Upper lobe of right lung (tissue), 1 donor: Measurements from ENCODE around the gene CNTNAP2. TPM values are rescaled to one million over a fixed set of nuclear protein-coding genes. Genes with fewer than 3 reads are reported as not detected.

Experiments used
- ATAC-seq: fragments of 200-7000 bp; cut with Tn5 transposase; one replicate; pipeline ENCODE4 v1.9.1; 2020; ENCODE audit warnings: mild to moderate bottlenecking, moderate library complexity
- DNase-seq: peaks from one replicate; pipeline ENCODE4 v3.0.0-alpha.2; 2020
- H3K27ac ChIP-seq: fragments of 200-600 bp; one replicate; pipeline ENCODE4 v1.8.0; 2022
- H3K27me3 ChIP-seq: fragments of 200-600 bp; one replicate; pipeline ENCODE4 v1.8.0; 2022; ENCODE audit warnings: mild to moderate bottlenecking
- H3K36me3 ChIP-seq: fragments of 200-600 bp; one replicate; pipeline ENCODE4 v1.8.0; 2022
- H3K4me1 ChIP-seq: fragments of 200-600 bp; one replicate; pipeline ENCODE4 v1.8.0; 2022
- H3K4me3 ChIP-seq: fragments of 200-600 bp; one replicate; pipeline ENCODE4 v1.8.0; 2022; ENCODE audit warnings: mild to moderate bottlenecking
- H3K9me3 ChIP-seq: fragments of 200-600 bp; one replicate; pipeline ENCODE4 v1.8.0; 2022
- CTCF ChIP-seq: fragments of 200-600 bp; IDR thresholded peaks from one replicate; pipeline ENCODE4 v1.8.0; 2022; ENCODE audit warnings: antibody characterized with exemption
- intact Hi-C: fragments of 100-400 bp; cut with DNase I; formaldehyde crosslinking; loops from one replicate; pipeline ENCODE4 v1.11.0; 2022
- total RNA-seq: library from RNA; stranded (reverse); fragmentation: NEBNext Ultra II Directional; extraction: Animal tissue kit (Norgen Biotek cat#: 25700); gene quantifications from one replicate; pipeline ENCODE4 v1.2.1, GENCODE V29; 2021
- donor health status: DM: no; HTN: yes; CAD: no; lungs with severe emphysema.

The CNTNAP2 gene
- total RNA-seq, 1 donor from 2014 or later, result 0.41 TPM

- Histone ChIP-seq H3K27me3 (no peaks in the 10 kb centered on the region), H3K36me3 (no peaks in the 10 kb centered on the region), H3K27ac (no peak overlapping the region), H3K9me3 (no peaks in the 10 kb centered on the region), H3K4me1 (no peaks in the 10 kb centered on the region), H3K4me3 (no peak overlapping the region)
- TF ChIP-seq CTCF, result no peak
- DNase-seq, result no peak
- no peak for ATAC-seq
- intact Hi-C loops, result no loop called here
Measured at GRCh38 chr7:146993764-146994163, 877.2 kb downstream of the CNTNAP2 start.

DNA sequence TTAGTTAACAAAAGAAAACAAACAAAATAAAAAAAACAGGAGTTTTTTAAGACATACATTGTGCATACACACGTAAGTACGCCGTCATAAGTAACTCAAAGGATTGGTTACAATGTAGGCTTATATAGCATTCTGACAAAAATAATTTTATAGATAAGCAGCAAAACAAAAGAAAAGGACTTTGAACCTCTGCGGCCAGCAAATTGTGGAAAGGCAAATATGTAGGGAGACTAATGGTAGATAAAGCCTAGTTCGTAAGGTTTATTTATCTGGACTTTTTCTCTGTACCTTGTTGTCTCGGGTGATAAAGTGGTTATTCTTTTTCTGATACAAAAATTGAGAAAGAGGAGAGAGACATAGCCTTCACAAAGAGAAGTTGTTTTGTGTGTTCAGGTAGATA, 891.9 kb downstream of the CNTNAP2 start:
- Histone ChIP-seq H3K27ac (no peak overlapping the region), H3K4me3 (no peak overlapping the region), H3K36me3 (no peaks in the 10 kb centered on the region), H3K9me3 (no peaks in the 10 kb centered on the region), H3K27me3 (no peaks in the 10 kb centered on the region), H3K4me1 (no peaks in the 10 kb centered on the region)
- DNase-seq (no peak), ATAC-seq (no peak)
- intact Hi-C loops, result no loop called here
- no peak for TF ChIP-seq CTCF

- ATAC-seq, result no peak
- H3K27me3 ChIP-seq, result no peaks in the 10 kb centered on the region
- no peak for TF ChIP-seq CTCF
- no peaks in the 10 kb centered on the region for H3K9me3 ChIP-seq
- H3K27ac ChIP-seq, result no peak overlapping the region
- no peak overlapping the region for H3K4me3 ChIP-seq
- intact Hi-C loops, result no loop called here
- no peaks in the 10 kb centered on the region for H3K4me1 ChIP-seq
- H3K36me3 ChIP-seq, result no peaks in the 10 kb centered on the region
- DNase-seq, result no peak
Measured at GRCh38 chr7:147012666-147013065, 896.1 kb downstream of the CNTNAP2 start.

DNA sequence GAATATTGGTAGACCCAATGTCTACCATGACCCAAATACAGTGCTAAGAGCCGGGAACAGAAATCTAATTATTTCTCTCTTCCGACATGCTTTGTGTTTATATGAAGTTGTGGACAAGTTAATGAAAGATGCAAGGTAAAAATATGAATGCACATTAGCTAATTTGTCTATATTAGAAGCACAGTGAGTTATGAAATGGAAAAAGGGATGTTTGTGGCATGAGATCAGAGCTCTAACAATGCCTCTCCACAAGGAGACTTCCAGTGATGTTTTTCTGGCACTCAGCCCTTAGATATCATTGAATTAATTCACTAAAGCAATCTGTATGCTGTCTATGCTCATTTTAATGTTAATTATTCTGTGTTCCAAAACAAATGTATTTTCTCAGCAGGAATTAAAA, 897.2 kb downstream of the CNTNAP2 start:
- no peak for DNase-seq
- no peak overlapping the region for H3K4me3 ChIP-seq

DNA sequence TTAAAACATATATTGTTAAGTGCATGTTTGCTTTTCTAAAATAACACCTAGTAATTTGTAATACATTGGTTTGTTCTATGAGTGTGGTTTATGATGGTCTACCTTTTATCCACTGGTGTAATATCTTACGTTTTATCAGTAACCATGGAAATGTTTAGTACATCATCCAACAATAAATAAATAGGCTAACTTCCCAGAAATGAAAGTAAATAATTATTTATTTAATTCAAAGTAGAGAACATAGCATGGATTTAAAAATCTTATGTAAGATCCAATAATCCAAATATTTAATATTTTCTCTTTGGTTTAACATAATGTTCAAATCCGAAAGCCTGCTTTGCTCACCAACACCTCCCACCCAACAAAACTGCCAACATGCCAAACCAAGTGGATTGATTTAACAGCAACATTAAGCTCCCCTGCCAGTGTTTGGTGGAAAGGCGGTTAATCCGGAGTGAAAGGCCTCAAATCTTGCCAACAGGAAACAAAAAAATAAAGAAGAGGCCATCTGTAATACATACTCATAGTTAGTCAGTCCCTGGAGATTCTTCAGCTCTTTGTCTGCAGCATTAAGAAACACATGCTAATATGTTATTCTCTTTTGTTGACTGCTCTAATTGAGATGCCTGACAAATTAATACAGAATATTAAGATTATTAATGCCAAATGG, 897.8 kb downstream of the CNTNAP2 start:
- intact Hi-C loops, result no loop called here
- Histone ChIP-seq H3K4me3 (no peak overlapping the region), H3K9me3 (no peaks in the 10 kb centered on the region), H3K27me3 (no peaks in the 10 kb centered on the region), H3K27ac (no peak overlapping the region), H3K4me1 (no peaks in the 10 kb centered on the region), H3K36me3 (no peaks in the 10 kb centered on the region)
- DNase-seq, result no peak
- no peak for ATAC-seq
- TF ChIP-seq CTCF, result no peak

More for the DNA sequence above, 897.2 kb downstream of the CNTNAP2 start:
- intact Hi-C loops, result no loop called here
- Histone ChIP-seq H3K4me1 (no peaks in the 10 kb centered on the region), H3K36me3 (no peaks in the 10 kb centered on the region), H3K27me3 (no peaks in the 10 kb centered on the region), H3K27ac (no peak overlapping the region), H3K9me3 (no peaks in the 10 kb centered on the region)
- no peak for TF ChIP-seq CTCF
- no peak for ATAC-seq

DNA sequence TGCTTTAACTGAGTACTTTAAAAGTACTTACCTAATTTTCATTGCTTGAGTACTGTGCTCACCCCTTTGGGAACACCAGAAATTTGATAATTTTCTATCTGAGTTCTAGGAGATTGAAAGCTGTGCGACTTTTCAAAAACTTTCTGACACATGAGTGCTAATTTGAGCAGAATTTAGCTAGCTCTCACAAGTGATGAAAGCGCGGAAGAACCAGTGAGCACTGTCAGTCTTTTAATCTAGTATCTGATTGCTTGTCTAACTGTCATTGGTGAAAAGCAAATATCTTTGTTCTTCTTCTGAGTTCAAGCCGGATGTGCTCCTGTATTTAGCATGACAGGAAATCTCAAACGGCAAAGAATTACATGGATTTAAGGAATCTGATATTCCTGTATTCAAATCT, 899.4 kb downstream of the CNTNAP2 start:
- Histone ChIP-seq H3K36me3 (no peaks in the 10 kb centered on the region), H3K9me3 (no peaks in the 10 kb centered on the region), H3K4me3 (no peak overlapping the region), H3K27me3 (no peaks in the 10 kb centered on the region), H3K27ac (no peak overlapping the region), H3K4me1 (no peaks in the 10 kb centered on the region)
- intact Hi-C loops, result no loop called here
- DNase-seq (no peak), ATAC-seq (no peak)
- no peak for TF ChIP-seq CTCF
